ENCODE results near the gene BUD31. TPM values are rescaled to one million over a fixed set of nuclear protein-coding genes. Genes with fewer than 3 reads are reported as not detected.

The BUD31 gene
- total and polyA plus RNA-seq, 2 of the 13 experiments (the other 11 are each of a cell fraction or from before 2014, with no cell fraction given) = 35.1 to 79.1 TPM

GRCh38 chr7:99459087-99459486 is 50.3 kb downstream of the BUD31 start (continued):
- TF ChIP-seq ZGPAT (CRISPR knock-in tag; IDR thresholded peaks at IDR 0.05) (no peak), ETS1 (CRISPR knock-in tag; IDR thresholded peaks at IDR 0.05) (no peak), RARG (CRISPR knock-in tag; IDR thresholded peaks at IDR 0.05; ENCODE audit: low read depth) (no peak), YEATS2 (CRISPR knock-in tag; IDR thresholded peaks at IDR 0.05; ENCODE audit: borderline replicate concordance) (no peak), ZSCAN29 (CRISPR knock-in tag; conservative IDR thresholded peaks at IDR 0.05) (no peak), POLR2G (IDR thresholded peaks at IDR 0.05; ENCODE audit: low read depth, low read length) (peak; percentile 12; the same call in 1 of the 2 replicates), ZBTB8A (CRISPR knock-in tag; IDR thresholded peaks at IDR 0.05; ENCODE audit: borderline replicate concordance, low read depth) (no peak), GABPA (IDR thresholded peaks at IDR 0.05; ENCODE audit: low read depth, low read length) (no peak), GABPA (CRISPR knock-in tag; IDR thresholded peaks at IDR 0.05; ENCODE audit: low read depth) (no peak), BHLHE40 (IDR thresholded peaks at IDR 0.05; ENCODE audit: low read length) (no peak), ZBTB33 (CRISPR knock-in tag; IDR thresholded peaks at IDR 0.05) (0 out of 2 replicates have a peak, but pooled peaks have one; percentile 19), ZSCAN22 (CRISPR knock-in tag; IDR thresholded peaks at IDR 0.05) (no peak), NFRKB (IDR thresholded peaks at IDR 0.05) (no peak), ZIK1 (CRISPR knock-in tag; IDR thresholded peaks at IDR 0.05; ENCODE audit: borderline replicate concordance, low read depth) (no peak), SAFB2 (CRISPR knock-in tag; IDR thresholded peaks at IDR 0.05; ENCODE audit: borderline replicate concordance, low read depth) (no peak), ZNF264 (CRISPR knock-in tag; IDR thresholded peaks at IDR 0.05) (no peak), LRRFIP1 (CRISPR knock-in tag; conservative IDR thresholded peaks at IDR 0.05) (no peak), SALL2 (CRISPR knock-in tag; IDR thresholded peaks at IDR 0.05) (no peak), ZNF296 (CRISPR knock-in tag; conservative IDR thresholded peaks at IDR 0.05) (no peak), GFI1 (CRISPR knock-in tag; IDR thresholded peaks at IDR 0.05; ENCODE audit: borderline replicate concordance) (no peak), ZBTB25 (CRISPR knock-in tag; IDR thresholded peaks at IDR 0.05) (no peak), JUND (CRISPR knock-in tag; IDR thresholded peaks at IDR 0.05) (no peak)

Measured in HepG2 (cell line).